SH-SY5Y (cell line): ENCODE data around the gene MCF2.

Source experiments
- GATA2 ChIP-seq: IDR thresholded peaks from 2 replicates; pipeline ENCODE4 v1.6.1; 2011; ENCODE audit warnings: mild to moderate bottlenecking, low read depth, low read length
- GATA3 ChIP-seq: IDR thresholded peaks from 2 replicates; pipeline ENCODE4 v1.6.1; 2011; ENCODE audit warnings: low read depth, mild to moderate bottlenecking, low read length, moderate library complexity

Gene MCF2

DNA sequence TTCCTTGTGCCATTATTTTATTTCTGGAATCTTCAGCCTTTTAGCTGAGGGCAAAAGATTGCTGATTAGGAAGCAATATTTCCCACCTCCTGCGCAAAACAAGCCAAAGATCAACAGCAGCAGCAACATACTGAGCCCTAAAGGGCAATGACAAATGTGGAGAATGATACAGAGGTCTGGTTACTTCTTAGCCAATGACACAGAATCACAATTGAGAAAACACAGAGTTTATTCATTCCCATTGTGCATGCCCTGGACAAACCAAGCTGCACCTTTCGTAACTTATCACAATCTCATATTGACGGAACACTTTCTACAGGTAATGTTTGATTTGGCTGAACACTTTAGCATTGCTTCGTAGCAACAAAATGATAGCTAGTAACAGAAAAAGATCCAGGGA lies 164.0 kb downstream of the MCF2 start:
- TF ChIP-seq GATA2 (no peak), GATA3 (no peak)

DNA sequence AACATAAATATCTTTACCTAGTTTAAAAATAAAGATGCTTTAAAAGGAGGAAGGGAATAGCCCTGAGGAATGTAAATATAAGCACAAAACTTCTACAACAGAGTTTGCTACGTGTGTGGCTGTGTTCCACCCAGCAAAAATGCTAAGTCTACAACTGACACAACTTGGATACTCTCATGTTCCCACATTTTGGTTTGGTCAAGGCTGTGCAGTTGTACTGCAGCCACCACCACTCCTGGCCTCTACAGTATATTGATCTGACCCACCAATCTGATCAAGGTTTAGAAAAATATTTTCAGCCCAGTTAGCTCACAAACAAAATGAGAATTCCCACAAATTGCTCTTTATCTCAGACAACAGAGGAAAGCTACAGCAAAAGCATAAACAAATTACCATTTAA lies 165.3 kb downstream of the MCF2 start:
- TF ChIP-seq GATA3: no peak
- TF ChIP-seq GATA2: no peak

DNA sequence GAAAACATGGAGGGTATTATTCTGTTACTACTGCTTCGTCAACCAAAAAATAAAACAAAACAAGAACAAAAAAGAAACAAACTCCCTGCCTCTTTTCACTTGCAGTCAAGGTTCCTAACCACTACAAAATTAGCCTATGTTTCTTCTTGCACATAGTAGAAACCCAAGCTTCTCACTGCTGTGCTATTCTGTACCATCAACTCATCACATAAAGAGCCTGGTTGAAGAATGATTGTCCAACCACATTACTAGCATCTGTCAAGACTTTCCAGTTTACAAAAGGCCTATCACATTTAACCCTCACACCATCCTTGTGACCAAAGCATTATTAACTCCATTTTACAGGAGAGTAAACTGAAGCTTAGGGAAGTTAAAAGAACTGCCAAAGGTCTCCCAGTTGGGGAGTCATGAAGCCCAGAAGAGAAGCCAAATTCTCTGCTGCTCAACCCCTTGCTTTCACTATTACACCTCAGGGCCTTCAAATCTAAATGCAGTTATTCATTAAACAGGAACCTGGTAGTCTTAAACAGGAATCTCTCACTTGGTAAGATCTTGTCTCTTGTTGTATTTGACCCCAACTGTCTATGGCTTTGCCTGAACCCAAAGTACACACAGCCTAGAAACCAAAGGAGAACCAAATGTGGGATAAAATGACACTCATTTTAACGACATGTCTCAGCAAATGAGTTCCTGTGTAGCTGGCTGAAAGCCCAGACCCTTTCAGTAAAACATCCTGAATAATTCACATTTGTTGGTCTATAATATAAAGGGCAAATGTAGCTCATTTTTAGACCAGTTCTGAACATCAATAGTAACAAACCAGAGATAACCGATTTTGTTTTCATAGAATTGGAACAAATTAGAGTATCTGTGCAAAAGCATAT lies 168.8 kb downstream of the MCF2 start:
- no peak for TF ChIP-seq GATA2
- TF ChIP-seq GATA3: no peak

DNA sequence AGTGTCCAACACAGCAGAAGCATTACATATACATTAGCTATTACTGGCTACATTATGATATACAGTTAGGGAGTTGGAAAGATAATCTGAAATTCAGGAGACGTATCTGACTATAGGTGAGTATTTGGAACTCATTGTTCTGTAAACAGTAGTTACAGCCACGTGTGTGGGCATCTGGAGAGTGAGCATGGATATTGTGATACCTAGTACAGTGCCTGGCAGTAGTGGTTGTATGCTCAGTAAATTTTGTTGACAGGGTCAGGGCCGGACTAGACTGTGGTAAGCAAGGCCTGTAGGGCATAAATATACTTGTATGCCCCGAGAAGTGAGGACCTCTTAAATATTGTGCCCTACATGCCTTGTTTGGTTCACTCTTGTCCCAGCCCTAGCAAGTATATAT lies 174.5 kb downstream of the MCF2 start:
- TF ChIP-seq GATA3: no peak
- no peak for TF ChIP-seq GATA2

DNA sequence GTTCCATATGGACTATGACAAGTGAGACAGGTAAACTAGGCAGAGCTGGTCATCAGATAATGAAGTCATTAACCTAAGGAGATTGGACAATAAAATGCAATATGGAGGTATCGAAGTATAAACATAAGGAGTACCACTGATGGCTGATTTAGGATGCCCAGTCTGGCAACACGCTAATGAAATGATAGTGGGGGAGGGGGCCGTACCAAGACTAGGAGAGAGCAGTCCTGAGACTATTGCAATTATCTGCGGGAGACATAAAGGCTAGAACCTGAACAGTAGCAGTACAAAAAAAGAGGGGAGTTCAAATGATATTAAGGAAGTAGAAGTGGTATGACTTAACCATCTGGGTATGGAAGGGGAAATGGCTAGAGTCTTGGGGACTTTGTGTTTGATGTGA lies 175.1 kb downstream of the MCF2 start:
- TF ChIP-seq GATA3 (no peak), GATA2 (no peak)
